HG02852 (cell line): Measurements from ENCODE around the gene FNIP2.
"Not testable (repeated sequence)": the region's sequence is repeated elsewhere in the genome, so short reads cannot be mapped to it uniquely, and the experiment has no call there.

Experiments
- ATAC-seq: cut with Tn5 transposase; IDR thresholded peaks from one replicate; pipeline ENCODE4 v1.9.1; 2021; ENCODE audit warnings: mild to moderate bottlenecking, moderate library complexity; ENCODE audit not compliant: unreplicated experiment

FNIP2 gene

GRCh38 chr4:158865520-158866177, 96.8 kb downstream of the FNIP2 start:
- no peak for ATAC-seq

- ATAC-seq: no peak
Measured at GRCh38 chr4:158869001-158869400, 100.2 kb downstream of the FNIP2 start.

- ATAC-seq: no peak
Measured at GRCh38 chr4:158869761-158870160, 100.9 kb downstream of the FNIP2 start.

- ATAC-seq: no peak
Measured at GRCh38 chr4:158870282-158870625, 101.4 kb downstream of the FNIP2 start.

DNA sequence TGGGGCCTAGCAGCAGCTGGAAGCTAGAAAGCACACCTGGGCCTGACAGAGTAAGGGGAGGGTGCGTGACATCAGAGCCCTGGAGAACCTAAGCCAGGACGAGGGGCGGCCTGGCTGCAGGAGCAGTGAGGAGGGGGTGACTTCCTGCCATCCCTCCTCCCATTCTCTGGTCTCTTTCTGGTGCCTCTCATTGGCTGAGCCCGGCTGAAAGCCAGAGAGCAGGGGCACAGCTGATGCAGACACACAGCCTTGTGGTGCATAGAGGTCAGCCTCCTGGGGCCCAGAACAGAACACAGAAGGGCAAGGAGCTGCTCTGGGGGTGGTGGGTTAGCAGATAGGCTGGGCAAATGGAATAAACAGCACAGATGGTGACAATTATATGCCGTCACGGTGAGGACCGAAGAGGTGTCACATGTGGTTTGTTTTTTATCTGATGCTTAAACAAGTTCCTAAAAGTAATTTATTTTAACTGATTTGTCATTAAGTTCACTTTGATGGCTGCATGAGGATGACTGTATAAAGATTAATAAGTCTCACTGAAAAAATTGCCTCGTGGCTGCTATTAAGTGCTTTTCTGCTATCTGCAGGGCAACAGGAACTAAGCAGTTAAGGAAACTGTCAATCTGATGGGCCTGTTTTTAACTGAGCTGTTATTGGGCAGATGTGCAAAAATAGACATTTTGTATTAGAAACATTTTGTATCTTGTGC, 102.0 kb downstream of the FNIP2 start:
- ATAC-seq: no peak

DNA sequence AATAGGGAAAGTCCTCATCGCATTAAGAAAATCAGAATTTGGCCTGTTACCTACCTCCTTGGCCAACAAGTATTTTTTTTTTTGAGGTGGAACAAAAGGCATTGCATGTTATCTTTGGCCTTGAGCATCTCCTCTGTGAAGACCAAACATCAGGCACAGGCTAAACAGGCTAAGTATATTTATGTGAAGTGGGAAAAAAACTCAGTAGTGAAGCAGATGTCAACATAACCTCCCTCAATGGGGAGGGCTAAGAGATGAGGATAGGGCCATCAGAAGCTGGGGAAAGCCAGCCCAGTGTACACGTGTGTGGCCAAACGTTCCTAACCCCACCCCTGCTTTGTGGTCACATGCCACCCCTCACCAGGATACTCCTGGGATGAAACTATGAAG, 102.5 kb downstream of the FNIP2 start:
- no peak for ATAC-seq

- no peak for ATAC-seq
Measured at GRCh38 chr4:158873795-158874401, 105.1 kb downstream of the FNIP2 start.

GRCh38 chr4:158875026-158875425, 106.2 kb downstream of the FNIP2 start:
- ATAC-seq: no peak

- no peak for ATAC-seq
Measured at GRCh38 chr4:158875455-158875854, 106.6 kb downstream of the FNIP2 start.

DNA sequence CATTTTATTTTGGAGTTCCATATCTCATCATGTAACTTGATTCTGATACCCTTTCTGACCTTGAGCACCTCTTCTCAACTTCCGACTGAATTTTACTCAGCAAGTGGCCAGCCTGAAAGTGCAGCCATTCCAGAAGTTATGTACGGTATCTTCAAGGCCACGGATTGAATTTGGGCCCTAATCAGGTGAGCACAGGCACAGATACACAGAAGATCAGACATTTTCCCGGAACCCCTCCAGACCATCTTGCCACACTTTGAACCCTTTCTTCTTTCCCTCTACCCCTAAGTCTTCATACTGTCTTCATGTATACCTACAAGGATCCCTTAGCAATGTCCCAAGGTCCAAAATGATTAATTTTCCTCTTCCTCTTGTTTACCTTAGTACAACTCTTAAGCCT, 108.2 kb downstream of the FNIP2 start:
- ATAC-seq: no peak

DNA sequence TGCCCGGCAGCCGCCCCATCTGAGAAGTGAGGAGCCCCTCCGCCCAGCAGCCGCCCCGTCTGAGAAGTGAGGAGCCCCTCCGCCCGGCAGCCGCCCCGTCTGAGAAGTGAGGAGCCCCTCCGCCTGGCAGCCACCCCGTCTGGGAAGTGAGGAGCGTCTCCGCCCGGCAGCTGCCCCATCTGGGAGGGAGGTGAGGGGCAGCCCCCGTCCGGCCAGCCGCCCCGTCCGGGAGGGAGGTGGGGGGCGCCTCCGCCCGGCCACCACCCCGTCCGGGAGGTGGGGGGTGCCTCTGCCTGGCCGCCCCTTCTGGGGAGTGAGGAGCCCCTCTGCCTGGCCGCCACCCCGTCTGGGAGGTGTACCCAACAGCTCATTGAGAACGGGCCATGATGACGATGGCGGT, 113.3 kb downstream of the FNIP2 start:
- ATAC-seq: not testable (repeated sequence)

DNA sequence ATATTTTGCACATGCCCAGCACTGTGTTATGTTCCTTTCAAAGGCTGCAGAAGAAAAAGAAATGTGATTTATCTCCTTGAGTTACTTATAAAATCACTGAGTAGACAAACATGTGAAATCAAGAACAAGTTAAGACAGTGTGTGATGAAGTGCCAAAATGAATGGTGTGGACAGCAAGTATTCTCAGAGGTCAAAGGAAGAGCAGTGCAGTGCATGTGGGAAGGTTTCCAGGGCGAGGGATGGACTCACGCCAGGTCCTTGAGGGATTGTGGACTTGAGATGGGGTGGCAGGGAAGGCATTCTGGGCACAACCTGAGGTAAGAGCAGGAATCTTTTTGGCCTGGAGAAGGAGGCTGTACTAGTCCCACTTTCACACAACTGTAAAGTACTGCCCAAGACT, 115.5 kb downstream of the FNIP2 start:
- ATAC-seq: no peak

DNA sequence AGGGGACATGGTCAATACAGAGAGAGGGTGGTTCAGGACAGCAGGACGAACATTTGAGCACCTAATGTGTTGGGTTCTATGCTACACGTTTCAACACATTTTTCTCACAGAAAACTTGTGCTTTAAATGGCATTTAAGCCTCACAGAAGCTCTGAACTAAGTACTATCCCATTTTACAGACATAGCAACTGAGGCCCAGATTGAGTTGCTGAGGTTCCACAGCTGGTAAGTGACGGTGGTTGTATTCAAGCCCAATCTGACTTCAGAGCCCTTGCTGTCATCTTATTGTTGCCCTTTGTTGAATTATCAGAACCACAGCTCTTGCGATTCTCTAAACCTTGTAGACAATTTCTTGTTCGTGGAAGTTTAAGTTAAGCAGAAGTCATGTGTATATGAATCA, 116.7 kb downstream of the FNIP2 start:
- ATAC-seq: no peak

GRCh38 chr4:158890294-158890693, 121.5 kb downstream of the FNIP2 start:
- no peak for ATAC-seq

DNA sequence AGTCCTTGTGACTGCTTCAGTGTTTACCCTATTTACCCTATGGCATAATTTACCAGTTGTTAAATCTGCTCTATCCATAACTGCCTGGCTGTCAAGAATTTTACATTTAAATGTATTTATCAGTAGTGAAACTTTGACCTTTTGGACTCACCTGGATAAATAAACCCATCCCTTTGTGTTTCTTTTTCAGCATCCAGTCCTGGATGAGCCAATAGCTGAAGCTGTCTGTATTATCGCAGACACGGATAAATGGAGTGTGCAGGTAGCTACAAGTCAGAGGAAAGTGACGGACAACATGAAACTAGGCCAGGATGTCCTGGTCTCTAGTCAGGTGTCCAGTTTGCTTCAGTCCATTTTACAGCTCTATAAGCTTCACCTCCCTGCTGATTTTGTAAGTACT, 122.4 kb downstream of the FNIP2 start:
- no peak for ATAC-seq

GRCh38 chr4:158894826-158895225, 126.0 kb downstream of the FNIP2 start:
- no peak for ATAC-seq

DNA sequence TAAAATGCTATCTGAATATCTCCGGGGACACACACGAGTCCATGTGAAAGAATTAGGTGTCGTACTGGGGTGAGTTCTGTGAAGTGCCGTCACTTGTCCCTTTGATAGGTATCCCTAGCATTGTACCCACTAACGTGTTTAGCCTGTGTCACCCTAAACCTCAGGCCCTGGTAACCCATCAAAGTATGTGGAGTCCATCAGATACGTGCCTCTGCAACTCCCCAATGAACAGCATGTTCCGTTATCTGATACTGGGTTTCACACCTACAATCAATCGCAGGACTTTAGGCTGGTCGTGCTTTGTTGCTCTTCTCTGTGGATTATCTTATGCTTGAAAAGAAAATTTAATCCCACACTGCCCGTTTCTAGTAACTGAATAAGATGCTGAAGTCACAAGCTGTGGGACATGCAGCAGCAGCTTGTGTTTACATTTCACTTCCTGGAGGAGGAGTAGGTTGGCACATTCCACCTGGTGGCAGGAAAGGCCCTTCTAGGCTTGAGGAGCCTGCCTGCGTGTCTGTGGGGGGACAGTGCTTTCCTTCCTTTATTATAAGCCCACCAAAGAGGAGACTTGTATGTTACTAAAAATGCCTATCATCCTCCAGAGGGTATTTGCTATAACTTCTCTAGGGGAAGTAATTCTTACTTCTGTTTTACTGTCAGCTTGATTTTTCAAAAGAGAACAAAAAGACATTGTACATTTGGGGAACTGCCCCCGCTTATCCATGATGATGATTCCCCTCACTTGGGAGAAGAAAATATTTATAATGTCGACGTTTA, 127.2 kb downstream of the FNIP2 start:
- no peak for ATAC-seq

DNA sequence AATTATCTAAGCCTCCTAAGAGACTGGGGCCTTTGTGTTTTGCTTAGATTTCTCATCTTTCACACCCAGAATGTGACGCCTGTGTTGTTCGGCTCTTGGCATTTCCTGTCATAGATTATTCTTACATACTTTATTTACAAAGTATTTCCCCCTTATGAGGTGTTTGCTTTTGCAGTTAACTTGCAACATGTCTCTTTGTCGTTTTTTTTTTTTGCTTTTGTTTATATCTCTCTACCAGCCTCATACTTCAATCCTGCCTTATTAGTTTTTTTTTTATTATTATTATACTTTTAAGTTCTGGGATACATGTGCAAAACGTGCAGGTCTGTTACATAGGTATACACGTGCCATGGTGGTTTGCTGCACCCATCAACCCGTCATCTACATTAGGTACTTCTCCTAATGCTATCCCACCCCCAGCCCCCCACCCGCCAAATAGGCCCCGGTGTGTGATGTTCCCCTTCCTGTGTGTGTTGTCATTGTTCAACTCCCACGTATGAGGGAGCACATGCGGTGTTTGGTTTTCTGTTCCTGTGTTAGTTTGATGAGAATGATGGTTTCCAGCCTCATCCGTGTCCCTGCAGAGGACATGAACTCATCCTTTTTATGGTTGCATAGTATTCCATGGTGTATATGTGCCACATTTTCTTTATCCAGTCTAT, 127.9 kb downstream of the FNIP2 start:
- ATAC-seq: not testable (repeated sequence)

GRCh38 chr4:158900408-158900807, 131.6 kb downstream of the FNIP2 start:
- not testable (repeated sequence) for ATAC-seq

GRCh38 chr4:158902280-158903078, 133.7 kb downstream of the FNIP2 start:
- not testable (repeated sequence) for ATAC-seq
